GM19239 (cell line): ENCODE measurements around the gene SAP130.
A peak's percentile ranks its signal among the peaks of the same experiment; 100 is the strongest.

ENCODE experiments used
- DNase-seq: peaks from one replicate; pipeline ENCODE4 v3.0.0; 2011; ENCODE audit warnings: low spot score; ENCODE audit not compliant: insufficient read length
- FAIRE-seq: peaks from 2 replicates; lab custom pipeline; 2011; peaks lifted over from hg19 to GRCh38; lab: Jason Lieb, UNC

The SAP130 gene

DNA sequence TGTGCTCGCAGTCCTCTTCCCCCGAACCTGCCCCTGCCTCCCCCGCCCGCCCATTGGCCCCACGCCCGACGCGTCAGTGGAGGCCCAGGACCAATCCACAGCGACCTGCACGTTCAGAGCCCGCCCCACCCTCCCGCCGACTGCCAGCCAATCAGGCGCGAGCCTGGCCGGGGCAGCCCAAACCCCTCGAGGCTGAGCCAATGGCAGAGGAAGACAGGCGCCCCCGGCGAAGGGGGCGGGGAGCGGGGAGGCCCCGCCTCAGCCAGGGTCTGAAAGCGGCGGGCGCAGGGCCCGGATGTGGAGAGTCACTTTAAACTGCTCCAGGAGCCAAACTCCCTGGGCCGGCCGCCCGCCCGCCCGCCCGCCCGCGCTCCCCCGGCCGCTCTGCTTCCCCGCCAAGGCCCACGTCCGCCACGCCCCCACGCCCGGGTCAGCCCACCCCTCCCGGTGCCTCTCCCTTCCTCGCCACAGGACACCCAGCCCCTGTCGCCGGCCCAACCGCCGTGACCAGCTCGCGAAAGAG lies 520 bp downstream of the SAP130 start:
- DNase-seq: peak; percentile 97
- peak; percentile 89 for FAIRE-seq

DNA sequence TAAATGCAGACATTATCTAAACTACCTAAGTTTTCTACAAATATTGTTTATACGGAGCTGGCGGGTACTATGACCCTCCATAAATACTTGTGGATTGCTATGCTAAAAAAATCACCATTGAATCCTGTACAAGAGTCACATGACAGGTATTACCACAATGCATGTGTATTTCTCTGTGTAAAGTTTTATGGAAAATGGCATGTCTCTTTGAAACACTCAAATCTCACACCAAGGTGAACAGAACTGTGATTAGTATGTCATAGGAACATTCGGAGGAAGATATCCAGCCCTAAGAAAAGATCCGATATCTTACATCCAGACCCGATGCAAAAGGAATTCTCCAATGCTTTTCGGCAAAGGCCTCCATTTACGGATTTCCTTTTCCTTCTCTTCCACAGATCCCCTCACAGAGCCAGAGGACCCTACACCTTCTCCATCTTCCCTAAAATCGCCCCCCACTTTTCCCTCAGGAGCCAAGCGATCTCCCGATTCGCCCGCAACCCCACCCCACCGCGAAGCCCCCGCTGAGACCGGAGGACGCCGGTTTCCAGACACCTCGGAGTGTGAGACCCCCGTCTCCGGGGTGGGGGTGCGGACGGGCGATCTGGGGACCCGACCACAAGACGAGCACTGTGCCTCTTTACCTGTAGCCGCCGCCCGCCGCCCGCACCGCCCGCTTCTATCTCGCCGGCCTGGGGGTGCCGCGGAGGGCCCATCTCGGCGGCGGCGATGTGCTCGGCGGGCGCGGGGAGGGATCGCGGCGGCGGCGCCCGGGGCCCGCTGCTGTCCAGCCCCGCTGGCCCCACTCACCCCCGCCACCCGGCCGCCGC lies 1.2 kb downstream of the SAP130 start:
- DNase-seq (no peak), FAIRE-seq (no peak)

DNA sequence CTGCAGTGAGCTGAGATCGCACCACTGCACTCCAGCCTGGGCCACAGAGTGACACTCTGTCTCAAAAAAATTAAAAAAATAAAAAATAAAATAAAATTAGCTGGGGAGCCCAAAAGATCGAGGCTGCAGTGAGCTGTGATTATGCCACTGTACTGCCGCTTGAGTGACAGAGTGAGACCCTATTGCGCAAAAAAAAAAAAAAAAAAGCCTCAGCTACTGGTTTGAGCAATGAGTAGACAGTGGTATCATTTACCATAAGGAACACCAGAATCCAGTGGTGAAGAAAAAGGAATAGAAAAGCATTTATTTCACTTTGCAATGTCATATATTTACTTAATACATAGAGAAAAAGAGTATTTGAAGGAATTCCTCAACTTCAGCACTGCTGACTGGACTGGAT lies 3.0 kb downstream of the SAP130 start:
- no peak for DNase-seq
- no peak for FAIRE-seq

DNA sequence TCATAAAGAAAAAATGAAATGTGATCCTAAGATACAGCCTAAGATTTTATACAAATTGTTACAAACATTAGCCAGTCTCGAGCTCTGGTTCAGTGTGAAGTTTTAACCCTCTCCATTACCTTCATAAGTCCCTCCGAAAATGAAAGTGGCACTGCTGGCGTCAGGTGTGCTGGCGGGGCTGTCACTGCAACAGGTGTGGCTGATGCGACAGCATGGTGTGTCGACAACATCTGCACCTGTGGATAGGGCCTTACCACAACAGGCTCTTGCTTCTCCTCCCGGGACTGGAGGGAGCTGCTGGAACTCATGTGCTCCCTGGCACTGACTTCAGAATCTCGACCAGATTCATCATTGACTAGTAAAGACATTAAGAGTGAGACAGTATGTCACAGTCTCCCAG lies 10.3 kb downstream of the SAP130 start:
- no peak for DNase-seq
- FAIRE-seq: no peak

DNA sequence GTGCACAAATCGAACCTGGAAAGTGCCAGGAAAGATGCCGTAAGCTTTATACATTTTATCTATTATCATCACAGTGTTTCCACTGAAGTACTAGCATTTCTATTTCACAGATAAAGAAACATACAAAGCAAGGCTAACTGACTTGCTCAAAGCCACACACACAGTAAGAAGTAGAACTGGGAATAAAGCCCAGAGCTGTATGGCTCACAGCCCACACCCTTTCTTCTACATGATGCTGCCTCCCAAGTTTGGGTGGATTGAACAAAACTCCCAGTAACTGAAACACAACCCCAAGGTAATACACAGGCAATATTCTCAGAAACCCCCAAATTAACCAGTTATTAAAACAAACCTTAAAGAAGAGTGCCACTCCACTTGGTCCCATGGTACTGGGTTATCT lies 11.2 kb downstream of the SAP130 start:
- FAIRE-seq (no peak), DNase-seq (no peak)

DNA sequence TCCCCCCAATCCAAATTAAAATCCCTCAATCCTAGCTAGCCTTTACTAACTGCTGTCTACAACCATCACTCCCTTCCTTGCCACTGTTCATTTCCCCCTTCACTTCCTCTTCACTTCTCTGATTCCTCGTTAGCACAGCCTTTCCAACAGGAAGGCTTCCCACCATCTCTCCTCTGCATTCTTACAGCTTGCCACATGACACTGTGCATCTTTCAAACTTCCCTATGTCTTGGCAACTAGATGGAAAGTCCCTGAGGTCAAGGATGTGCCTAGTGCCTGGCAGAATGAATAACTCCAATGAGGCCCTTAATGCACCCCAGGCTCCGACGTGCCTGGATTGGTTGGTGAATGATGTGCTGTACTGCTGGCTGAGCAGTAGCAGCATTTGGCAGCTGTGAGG lies 15.2 kb downstream of the SAP130 start:
- no peak for DNase-seq
- FAIRE-seq: no peak

DNA sequence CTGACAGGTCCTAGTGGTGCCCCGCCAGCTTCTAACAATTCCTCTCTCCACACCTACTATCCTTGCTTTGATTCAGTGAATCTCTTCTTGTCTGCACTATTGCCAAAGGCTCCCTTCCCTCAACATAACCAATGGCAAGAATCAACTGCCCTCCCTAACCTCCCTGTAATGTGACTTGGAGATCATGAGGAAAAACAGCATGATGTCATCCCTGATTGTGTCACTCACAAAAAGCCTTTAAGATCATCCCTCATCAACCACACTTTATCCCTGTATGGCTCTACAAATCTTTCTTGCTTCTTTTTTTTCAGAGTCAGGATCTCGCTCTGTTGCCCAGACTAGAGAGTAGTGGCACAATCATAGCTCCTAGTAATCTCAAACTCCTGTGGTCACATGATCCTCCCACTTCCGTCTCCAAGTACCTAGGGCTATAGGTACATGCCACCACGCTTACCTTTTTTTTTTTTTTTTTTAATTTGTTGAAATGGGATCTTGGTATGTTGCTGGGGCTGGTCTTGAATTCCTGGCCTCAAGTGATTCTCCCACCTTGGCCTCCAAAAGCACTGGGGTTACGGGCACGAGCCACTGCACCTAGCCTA lies 19.7 kb downstream of the SAP130 start:
- DNase-seq (no peak), FAIRE-seq (no peak)

DNA sequence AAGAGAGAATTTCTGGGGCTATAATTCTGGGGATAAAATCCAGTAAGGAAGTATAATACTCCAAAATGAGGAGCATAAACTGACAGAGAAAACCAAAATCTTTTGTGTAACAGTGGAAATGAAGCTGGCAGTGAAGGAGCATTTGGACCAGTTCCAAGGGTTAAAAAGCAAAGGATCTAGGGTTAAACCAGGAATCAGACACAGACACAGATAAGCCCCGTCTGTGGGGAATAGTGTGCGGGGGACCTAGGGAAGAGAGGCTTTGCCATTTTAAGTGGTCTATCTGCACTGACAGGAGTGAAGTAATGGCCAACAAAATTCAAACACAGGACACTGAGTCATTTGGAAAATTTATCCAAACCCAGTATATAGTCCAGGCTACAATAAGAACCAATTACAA lies 23.4 kb downstream of the SAP130 start:
- no peak for FAIRE-seq

DNA sequence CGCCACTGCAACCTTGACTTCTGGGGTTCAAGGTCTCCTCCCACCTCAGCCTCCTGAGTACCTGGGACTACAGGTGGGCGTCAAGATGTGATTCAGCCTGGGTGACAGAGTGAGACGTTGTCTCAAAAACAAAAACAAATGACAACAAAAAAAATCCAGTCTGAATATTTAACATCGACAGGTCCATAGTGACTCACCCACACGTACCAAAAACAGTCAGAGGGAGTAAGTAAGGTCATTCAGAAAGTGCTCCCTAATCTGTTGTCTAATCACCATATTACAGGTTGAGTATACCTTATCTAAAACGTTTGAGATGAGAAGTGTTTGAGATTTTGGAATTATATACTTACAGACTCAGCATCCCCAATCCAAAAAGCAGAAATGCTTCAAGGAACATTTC lies 24.4 kb downstream of the SAP130 start:
- DNase-seq (no peak), FAIRE-seq (no peak)

More for the DNA sequence above, 23.4 kb downstream of the SAP130 start:
- no peak for DNase-seq

DNA sequence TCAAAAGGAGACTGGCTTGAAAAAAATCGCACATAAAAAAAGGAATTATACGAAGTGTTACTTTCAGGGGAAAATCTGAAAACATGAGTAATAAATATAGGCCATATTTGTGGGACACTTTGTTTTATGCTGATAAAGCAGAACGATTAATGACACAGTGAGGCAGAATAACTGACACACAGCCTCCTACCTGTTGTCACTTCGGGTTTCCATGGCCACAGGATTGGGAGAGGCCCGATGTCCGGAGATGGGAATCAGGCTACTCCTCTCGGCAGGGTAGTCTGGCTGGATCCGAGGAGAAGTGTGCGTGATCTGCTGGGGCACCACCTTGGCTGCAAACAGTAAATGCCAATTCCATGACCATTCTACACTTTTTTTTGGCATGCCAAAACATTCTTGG lies 31.7 kb downstream of the SAP130 start:
- FAIRE-seq (no peak), DNase-seq (no peak)

DNA sequence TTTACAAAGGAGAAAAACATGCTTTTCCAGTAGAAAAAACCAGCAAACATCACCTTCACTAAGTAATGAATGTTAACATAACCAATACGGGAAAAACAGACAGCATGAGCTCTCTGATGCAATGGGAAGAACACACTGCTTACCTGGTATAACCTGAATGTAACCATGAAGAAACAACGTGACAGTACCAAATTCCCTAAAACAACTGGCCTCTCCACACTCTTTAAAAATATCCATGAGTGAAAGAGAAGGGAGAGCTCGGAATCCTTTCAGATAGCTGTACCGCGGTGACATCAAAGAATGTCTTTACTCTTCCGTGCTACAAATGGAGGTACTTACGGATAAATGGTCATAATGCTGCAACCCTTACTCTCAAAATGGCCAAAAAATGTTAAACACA lies 32.1 kb downstream of the SAP130 start:
- FAIRE-seq: no peak

DNA sequence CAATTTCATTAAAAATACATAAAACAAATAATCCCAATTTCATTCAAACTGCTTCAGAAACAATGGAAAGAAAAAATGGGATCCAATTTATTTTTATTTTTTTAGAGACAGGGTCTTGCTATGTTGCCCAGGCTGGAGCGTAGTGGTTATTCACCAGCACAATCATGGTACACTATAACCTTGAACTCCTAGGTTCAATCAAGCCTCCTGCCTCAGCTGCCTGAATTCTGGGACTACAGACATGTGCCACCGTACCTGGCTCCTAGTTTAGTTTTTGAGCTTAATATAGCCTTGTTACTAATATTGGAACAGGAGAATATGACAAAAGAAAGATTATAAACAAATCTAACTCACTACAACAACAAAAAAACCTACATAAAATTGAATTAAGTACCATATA lies 34.2 kb downstream of the SAP130 start:
- no peak for DNase-seq
- FAIRE-seq: no peak

More for the DNA sequence above, 32.1 kb downstream of the SAP130 start:
- DNase-seq: no peak

DNA sequence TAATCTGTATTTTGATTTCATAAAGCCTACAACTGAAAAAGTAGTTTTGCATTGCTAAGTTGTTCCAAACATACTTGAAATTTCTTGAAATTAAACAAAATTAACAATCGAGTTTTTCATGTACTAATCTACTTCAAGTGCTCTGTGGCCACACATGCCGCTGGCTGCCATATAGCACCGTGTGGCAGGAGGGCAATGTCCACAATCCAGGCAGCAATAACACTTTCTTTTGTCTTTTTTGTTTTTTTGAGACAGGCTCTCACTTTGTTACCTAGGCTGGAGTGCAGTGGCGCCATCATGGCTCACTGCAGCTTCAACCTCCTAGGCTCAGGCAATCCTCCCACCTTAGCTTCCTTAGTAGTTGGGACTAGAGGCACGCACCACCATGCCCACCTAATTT lies 36.1 kb downstream of the SAP130 start:
- DNase-seq: no peak
- FAIRE-seq: no peak

DNA sequence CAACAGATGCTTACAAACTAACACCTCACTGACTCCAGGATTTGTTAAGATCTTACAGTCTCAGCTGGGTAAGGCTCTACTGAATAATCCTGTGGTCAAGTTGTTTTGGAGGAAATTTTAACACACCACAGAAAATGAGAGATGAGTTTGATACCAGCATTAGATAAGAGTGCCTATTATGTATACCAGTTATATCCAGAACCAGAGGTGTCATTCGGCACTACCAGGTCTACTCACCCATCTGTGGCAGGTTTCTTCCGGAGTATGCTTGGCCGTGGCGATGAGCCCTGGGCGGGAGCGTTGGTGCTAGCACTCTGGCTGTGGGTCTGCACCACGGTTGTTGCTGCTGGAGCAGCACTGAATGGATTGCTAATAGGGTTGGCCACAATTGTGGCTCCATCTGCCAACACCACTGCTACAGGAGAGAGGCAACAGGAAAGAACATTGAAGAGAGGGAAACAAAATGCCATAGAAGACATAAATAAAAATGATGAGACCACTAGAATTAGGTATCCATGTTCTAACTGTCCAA lies 41.2 kb downstream of the SAP130 start:
- DNase-seq (no peak), FAIRE-seq (no peak)

DNA sequence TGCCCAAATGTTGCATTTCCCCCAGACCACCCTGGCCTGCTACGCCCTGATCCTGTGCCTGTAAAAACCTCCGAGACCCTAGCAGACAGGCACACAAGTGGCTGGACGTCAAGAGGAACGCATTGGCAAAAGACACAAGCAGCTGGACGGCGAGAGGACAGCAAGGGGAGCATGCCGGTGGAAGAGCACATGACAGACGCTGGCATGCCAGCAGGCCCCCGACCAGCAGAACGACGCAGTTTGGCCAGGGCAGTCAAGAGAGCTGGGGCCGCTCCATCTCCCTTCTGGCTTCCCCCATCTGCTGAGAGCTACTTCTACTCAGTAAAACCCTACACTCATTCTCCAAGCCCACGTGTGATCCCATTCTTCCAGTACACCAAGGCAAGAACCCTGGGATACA lies 42.1 kb downstream of the SAP130 start:
- DNase-seq (no peak), FAIRE-seq (no peak)

DNA sequence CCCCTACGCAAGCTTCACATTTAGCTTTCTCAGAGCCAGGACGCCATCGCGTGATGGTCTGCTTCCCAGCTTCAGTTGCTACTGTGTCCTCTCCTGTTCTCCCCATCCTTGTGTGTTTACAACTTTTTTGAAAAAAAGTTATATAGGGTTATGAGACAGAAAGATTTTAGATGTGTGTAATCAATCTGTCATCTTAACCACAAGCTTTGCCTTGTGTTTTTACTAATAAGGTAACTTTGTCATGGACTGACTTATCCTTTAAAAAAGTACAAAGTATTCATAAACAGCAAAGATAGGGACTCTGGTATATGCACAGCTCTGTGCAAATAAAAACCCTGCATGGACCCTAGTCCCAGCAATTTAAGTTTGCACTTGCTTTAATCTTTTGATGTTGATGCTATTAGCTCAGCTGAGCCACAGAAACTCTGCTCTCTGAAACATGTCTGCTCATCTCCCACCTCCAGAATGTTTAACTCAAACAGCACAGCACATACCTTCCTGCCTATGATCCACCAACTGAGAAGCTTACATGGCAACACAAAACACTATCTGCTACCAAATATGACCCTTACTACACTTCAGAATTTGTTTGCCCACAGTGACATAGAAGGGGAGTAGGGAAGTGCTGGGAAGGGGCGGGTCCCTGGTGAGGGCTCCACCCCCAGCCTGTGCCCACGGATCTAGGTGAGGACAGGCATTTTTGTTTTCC lies 42.7 kb downstream of the SAP130 start:
- DNase-seq (no peak), FAIRE-seq (no peak)

DNA sequence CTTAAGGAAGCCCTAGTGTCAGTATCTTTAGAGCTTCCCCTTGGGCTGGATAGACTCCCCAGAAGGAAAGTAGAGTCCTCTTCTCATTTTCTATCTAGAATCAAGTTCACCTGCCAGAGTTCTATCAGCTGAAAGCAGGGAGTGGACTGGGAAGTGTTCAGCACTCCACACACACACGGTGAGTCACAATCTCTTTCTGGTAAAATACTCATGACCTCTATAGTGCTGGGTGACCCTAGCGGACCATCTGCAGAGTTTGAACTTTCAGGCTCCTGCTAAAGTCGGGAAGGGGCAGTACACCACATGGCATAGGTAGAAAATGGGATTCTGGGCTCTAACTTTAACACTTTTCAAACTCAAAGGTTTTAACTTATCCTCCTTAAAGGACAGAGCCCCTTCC lies 43.3 kb downstream of the SAP130 start:
- DNase-seq (no peak), FAIRE-seq (no peak)

DNA sequence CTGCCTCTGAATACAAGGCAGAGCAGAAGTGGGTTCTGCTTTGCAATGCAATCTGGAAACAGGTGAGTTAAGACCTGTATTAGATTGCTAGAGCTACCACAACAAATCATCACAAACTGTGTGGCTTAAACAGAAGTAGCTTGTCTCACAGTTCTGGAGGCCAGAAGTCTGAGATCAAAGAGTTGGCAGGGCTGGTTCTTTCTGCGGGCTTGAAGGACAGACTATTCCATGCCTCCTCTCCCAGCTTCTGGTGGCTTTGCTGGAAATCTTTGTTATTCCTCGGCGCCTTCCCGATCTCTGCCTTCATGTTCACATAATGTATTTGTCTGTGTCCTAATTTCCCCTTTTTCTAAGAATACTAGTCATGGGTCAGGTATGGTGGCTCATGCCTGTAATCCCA lies 58.4 kb downstream of the SAP130 start:
- no peak for DNase-seq
- no peak for FAIRE-seq

DNA sequence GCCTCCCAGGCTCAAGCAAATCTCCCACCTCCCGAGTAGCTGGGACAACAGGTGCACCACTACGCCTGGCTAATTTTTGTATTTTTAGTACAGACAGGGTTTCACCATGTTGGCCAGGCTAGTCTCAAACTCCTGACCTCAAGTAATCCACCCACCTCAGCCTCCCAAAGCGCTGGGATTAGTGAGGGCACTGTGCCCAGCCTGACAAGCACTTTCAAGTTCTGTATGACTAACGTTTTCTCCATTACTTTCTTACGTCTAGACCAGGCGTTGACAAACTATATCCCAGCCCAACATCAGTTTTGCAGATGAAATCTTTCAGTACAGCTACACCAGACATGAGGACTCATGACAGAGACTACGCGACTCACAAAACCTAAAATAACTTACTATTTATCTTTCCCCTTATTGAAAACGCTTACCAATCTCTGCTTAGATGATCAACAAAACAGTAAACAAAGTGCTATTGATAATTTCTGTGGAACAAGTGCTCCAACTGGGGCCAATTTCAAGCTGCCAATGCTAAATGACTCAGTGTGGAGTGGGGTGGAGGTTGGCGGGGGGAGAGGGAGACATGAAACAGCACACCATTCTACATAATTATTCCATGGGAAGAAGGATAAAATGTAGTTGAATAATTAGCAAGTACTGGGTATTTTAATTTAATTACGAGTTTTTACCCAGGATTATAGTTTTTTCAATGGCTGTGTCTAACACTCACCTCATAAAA lies 59.1 kb downstream of the SAP130 start:
- no peak for FAIRE-seq

DNA sequence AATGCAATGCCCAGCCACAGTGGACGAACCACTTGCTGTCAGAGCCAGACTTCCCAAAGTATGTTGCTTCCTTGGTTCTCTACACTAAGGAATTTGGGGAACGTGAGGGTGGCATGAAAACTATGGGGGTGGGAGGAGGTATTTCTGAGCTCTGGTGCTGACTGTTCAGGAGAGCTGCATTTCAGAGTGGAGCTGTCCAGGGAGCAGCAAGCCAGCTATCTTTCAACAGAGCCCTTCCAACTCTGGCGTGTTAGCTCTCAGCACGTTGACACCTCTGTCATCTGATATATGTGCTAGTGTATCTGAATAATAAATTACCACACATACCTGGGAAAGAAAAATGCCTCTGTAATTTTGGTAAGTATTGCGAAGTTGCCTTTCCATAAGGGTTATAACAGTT lies 66.1 kb downstream of the SAP130 start:
- DNase-seq: no peak

More for the DNA sequence above, 59.1 kb downstream of the SAP130 start:
- DNase-seq: no peak

More for the DNA sequence above, 66.1 kb downstream of the SAP130 start:
- no peak for FAIRE-seq
